Measurements from ENCODE around the gene SUCLG2. TPM values are rescaled to one million over a fixed set of nuclear protein-coding genes. Genes with fewer than 3 reads are reported as not detected.

Gene SUCLG2
- total RNA-seq, 1 donor from 2014 or later = 94.1 TPM

- intact Hi-C loops (cut with DNase I) = no loop called here
- no peak for DNase-seq
- ATAC-seq (ENCODE audit: poor library complexity) = no peak
Observed at GRCh38 chr3:67534594-67534993, 119.8 kb downstream of the SUCLG2 start.

GRCh38 chr3:67531181-67532101 lies 123.0 kb downstream of the SUCLG2 start:
- no peak for ATAC-seq (ENCODE audit: poor library complexity)
- intact Hi-C loops (cut with DNase I) = no loop called here
- no peak for DNase-seq

- DNase-seq (no peak), ATAC-seq (ENCODE audit: poor library complexity) (no peak)
- intact Hi-C loops (cut with DNase I) = no loop called here
Observed at GRCh38 chr3:67529915-67530314, 124.5 kb downstream of the SUCLG2 start.

DNA sequence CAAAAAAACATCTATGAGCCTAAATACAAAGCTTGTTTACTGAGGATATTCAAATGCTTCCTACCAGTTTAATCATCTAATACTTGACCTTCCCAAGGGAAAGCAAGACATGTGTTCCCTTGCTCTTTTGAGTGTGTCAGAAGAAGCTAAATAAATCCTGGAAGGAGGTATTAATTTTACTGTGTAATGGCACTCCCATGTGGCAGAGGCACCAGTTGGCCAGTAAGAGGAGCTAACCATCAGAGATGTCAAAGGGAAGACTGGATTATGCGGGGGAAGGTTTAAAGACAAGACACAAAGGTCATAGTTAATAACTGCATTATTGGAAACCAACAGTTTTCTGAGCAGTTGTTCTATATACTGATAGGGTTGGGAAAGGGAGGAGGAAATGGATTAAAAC lies 125.1 kb downstream of the SUCLG2 start:
- ATAC-seq (ENCODE audit: poor library complexity) (no peak), DNase-seq (no peak)
- intact Hi-C loops (cut with DNase I) = no loop called here

DNA sequence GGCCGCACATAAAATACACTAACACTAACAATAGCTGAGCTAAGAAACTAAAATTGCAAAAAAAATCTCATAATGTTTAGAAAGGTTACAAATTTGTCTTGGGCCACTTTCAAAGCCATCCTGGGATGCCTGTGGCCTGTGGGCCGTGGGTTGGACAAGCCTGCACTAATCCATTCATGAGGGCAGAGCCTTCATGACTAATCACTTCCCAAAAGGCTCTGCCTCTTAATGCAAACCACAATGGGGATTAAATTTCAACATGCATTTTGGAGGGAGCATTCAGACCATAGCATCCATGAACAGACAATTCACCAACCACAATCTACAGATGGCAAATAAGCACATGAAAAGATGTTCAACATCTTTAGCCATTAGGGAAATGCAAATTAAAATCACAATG lies 128.2 kb downstream of the SUCLG2 start:
- DNase-seq = no peak
- no peak for ATAC-seq (ENCODE audit: poor library complexity)
- intact Hi-C loops (cut with DNase I) = no loop called here

- DNase-seq = no peak
- intact Hi-C loops (cut with DNase I) = no loop called here
- no peak for ATAC-seq (ENCODE audit: poor library complexity)
Observed at GRCh38 chr3:67524046-67524445, 130.4 kb downstream of the SUCLG2 start.

DNA sequence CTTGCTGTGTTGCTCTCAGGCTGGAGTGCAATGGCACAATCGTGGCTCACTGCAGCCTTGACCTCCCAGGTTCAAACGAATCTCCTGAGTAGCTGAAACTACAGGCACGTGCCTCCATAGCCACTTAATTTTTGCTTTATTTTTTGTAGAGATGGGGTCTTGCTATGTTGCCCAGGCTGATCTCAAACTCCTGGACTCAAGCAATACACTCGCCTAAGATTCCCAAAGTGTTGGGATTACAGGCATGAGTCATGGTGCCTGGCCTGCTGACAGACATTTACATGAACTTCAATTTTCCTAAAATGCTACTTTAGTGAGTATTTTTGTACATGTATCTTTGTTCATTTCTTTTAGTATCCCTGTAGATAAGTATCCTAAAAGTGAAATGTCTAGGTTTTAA lies 132.3 kb downstream of the SUCLG2 start:
- ATAC-seq (ENCODE audit: poor library complexity) (no peak), DNase-seq (no peak)
- intact Hi-C loops (cut with DNase I) = no loop called here

DNA sequence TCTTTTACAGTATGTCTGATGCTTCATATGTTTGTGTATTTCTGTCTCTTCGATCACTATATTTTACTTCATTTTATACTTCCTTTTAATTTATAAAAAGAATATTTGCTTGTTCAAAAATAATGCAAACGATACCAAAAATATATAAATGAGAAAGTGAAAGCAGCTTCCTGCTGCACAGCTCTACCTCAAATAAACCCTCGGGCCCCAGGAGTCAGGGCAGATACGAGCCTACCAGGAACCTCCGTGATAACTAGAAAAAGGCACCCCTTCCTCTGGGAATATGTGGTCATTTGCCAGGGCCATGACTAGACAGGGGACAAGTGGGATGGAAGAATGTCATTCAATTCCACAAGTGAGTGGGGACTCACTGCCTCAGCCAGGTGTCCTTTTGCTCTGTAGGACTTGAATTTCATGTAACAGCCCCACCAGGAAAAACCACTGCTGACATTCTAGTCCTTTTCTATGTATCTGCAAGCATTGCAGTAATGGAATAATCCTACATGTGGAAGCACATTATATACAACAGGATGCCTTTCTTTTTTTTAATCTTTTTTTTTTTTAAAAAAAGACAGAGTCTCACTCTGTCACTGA lies 133.3 kb downstream of the SUCLG2 start:
- DNase-seq (no peak), ATAC-seq (ENCODE audit: poor library complexity) (no peak)
- intact Hi-C loops (cut with DNase I) = no loop called here

- intact Hi-C loops (cut with DNase I) = no loop called here
- ATAC-seq (ENCODE audit: poor library complexity) = no peak
- no peak for DNase-seq
Observed at GRCh38 chr3:67518236-67518635, 136.2 kb downstream of the SUCLG2 start.

DNA sequence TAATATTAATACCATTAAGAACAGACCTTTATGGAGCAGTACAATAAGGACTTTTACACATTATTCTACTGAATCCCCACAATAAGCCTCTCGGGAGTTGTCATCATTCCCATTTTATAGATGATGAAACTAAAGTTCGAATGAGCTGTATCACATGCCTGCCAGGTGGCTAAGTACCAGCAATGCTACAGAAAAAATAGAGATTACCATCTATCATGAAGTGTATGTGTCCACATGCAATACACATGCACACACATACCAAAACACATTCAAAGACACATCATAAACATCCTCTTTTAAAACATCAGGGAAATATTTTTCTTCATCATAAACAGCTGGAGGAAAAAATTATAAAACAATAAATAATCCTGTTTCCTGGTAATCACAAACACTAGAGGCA lies 136.6 kb downstream of the SUCLG2 start:
- ATAC-seq (ENCODE audit: poor library complexity) (no peak), DNase-seq (no peak)
- intact Hi-C loops (cut with DNase I) = no loop called here

DNA sequence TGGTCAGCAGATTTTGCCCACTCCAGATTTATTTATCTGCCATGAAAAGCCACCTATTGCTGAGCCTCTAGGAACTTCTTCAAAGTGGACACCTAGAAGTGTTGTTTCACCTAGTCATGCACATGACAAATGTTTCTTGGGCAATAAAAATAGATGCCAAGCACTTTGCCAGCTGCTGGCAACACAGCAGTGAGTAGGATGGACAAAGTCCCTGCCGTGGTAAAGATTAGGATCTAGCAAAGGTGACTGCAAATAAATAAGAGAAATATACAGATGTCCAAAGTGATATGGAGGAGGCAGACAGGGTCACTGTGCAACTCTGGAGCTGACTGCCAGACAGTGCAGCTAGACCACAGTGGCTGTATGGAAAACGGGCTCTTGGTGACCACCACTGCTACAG lies 137.9 kb downstream of the SUCLG2 start:
- ATAC-seq (ENCODE audit: poor library complexity) = no peak
- intact Hi-C loops (cut with DNase I) = no loop called here
- DNase-seq = no peak

DNA sequence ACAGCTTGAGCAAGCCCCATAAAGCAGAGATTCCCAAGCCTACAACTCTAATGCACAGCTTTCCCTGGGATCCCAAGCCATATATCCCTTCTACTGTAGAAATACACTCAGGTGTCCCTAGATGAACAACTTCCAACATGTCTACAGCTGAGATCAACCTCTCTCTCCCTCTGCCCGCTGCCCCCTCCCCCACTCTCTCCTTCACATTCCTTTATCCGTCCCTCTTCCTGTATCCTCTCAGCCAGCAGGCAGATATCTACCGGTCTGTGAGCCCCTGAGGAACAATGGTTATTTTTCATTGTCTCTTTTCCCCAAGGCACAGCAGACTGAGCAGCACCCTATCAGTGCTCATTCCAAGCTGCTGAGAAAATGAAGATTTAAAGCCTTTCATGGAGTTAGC lies 138.6 kb downstream of the SUCLG2 start:
- intact Hi-C loops (cut with DNase I) = no loop called here
- DNase-seq (no peak), ATAC-seq (ENCODE audit: poor library complexity) (no peak)

GRCh38 chr3:67509471-67510075 lies 144.8 kb downstream of the SUCLG2 start:
- intact Hi-C loops (cut with DNase I) = no loop called here
- ATAC-seq (ENCODE audit: poor library complexity) (peak; percentile 34), DNase-seq (no peak)

GRCh38 chr3:67507584-67507983 lies 146.8 kb downstream of the SUCLG2 start:
- DNase-seq (no peak), ATAC-seq (ENCODE audit: poor library complexity) (no peak)
- intact Hi-C loops (cut with DNase I) = no loop called here

GRCh38 chr3:67500709-67501108 lies 153.7 kb downstream of the SUCLG2 start:
- no peak for DNase-seq
- intact Hi-C loops (cut with DNase I) = no loop called here
- no peak for ATAC-seq (ENCODE audit: poor library complexity)

DNA sequence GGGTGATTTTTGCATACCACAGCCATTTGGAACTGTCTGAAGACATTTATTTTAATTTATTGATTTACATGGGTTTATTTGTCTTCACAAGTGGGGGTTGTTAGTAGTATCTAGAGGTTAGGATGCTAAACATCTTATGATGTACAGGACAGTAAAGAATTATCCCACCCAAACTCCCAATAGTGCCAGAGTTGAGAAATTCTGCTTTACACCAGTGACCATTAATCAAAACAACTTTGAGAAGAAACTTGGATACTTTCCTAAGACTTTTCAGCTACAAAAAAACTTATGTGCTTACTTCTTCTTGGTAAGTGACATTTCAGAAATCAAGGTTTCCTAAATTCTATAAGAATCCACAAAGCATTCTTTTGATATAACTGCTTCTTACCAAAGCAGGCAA lies 156.7 kb downstream of the SUCLG2 start:
- no peak for ATAC-seq (ENCODE audit: poor library complexity)
- no peak for DNase-seq
- intact Hi-C loops (cut with DNase I) = no loop called here

DNA sequence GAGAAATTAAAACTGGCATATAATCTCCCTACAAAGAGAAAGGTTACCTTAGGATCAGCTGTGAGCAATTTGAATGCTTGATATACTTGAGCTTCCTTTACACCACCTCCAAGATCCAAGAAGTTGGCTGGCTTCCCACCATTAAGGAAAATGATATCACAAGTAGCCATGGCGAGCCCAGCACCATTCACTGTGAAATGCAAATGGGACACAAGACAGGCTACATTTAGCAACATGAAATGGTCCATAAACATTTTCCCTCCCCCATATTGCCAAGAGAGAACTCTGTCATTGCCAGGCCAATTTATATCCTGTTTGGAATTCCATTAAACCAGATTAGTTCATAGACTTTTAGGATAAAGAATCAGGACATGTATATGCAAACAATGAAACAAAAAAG lies 158.7 kb downstream of the SUCLG2 start:
- ATAC-seq (ENCODE audit: poor library complexity) = no peak
- no peak for DNase-seq
- intact Hi-C loops (cut with DNase I) = no loop called here

- no peak for DNase-seq
- ATAC-seq (ENCODE audit: poor library complexity) = peak; percentile 29
- intact Hi-C loops (cut with DNase I) = no loop called here
Observed at GRCh38 chr3:67493808-67494207, 160.6 kb downstream of the SUCLG2 start.

DNA sequence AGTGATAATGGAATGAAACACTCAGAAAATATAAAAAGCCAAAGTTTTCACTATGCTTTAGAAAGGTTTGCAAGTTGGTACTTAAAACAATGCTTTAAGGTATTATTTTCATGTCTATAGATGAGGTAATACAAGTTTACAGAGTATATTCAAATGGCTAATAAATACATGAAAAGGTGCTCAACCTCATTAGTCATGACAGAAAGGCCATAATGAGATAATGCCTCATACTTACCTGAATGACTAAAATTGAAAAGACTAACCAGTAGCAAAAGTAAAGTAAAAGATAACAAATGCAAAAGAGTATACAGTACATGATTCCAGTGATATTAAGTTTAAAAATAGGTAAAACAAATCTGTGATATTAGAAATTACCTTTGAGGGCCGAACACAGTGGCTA lies 163.8 kb downstream of the SUCLG2 start:
- intact Hi-C loops (cut with DNase I) = no loop called here
- DNase-seq = no peak
- no peak for ATAC-seq (ENCODE audit: poor library complexity)

GRCh38 chr3:67489816-67490215 lies 164.6 kb downstream of the SUCLG2 start:
- intact Hi-C loops (cut with DNase I) = no loop called here
- DNase-seq (no peak), ATAC-seq (ENCODE audit: poor library complexity) (no peak)

Data from Right ventricle myocardium superior (tissue), 1 donor.